SU-DHL-6 (cell line): Measurements from ENCODE around the gene GLIPR1.
A peak's percentile ranks its signal among the peaks of the same experiment; 100 is the strongest.

Experiments
- H2AFZ ChIP-seq: fragments of 200-600 bp; sonication (generic); 2 replicates; pipeline ENCODE4 v1.6.1; 2014; ENCODE audit warnings: low read depth, mild to moderate bottlenecking, moderate library complexity, mixed read lengths, antibody characterized with exemption, low read length; ENCODE audit not compliant: severe bottlenecking
- H3F3A ChIP-seq: fragments of 200-600 bp; shearing (Covaris generic); 2 replicates; pipeline ENCODE4 v1.6.0; 2016; ENCODE audit warnings: antibody characterized with exemption, mild to moderate bottlenecking; ENCODE audit not compliant: insufficient read depth
- H3K27ac ChIP-seq: fragments of 200-600 bp; sonication (generic); 2 replicates; pipeline ENCODE4 v1.5.1; 2016; ENCODE audit warnings: low read depth, mild to moderate bottlenecking, low read length, moderate library complexity, mixed read lengths
- H3K27me3 ChIP-seq: fragments of 200-600 bp; sonication (generic), shearing (Covaris generic); 2 replicates; pipeline ENCODE4 v1.6.0; 2014; ENCODE audit warnings: mild to moderate bottlenecking, low read length
- H3K36me3 ChIP-seq: fragments of 200-600 bp; sonication (generic); 2 replicates; pipeline ENCODE4 v1.6.1; 2014; ENCODE audit warnings: mild to moderate bottlenecking, low read length, mixed read lengths
- H3K4me2 ChIP-seq: fragments of 300-600, 200-600 bp; shearing (Covaris generic), sonication (generic); 2 replicates; pipeline ENCODE4 v1.6.0; 2014; ENCODE audit warnings: low read length, low read depth, mild to moderate bottlenecking; ENCODE audit not compliant: poor library complexity, severe bottlenecking
- H3K4me3 ChIP-seq: fragments of 200-600 bp; sonication (generic); 2 replicates; pipeline ENCODE4 v1.5.1; 2014; ENCODE audit warnings: antibody characterized with exemption, low read length, mild to moderate bottlenecking, mixed read lengths; ENCODE audit not compliant: insufficient read depth, poor library complexity, severe bottlenecking
- H3K79me2 ChIP-seq: fragments of 200-600 bp; sonication (generic); 2 replicates; pipeline ENCODE4 v1.6.1; 2014; ENCODE audit warnings: mild to moderate bottlenecking, low read length, moderate library complexity; ENCODE audit not compliant: insufficient read depth
- H3K9ac ChIP-seq: fragments of 200-600 bp; sonication (generic); 2 replicates; pipeline ENCODE4 v1.7.0; 2014; ENCODE audit warnings: mild to moderate bottlenecking, low read length
- H3K9me2 ChIP-seq: fragments of 200-600 bp; sonication (generic); replicated peaks from 2 replicates; pipeline ENCODE4 v1.6.1; 2014; ENCODE audit warnings: low read length; ENCODE audit not compliant: insufficient read depth
- H3K9me3 ChIP-seq: fragments of 200-600 bp; sonication (generic); 2 replicates; pipeline ENCODE4 v1.6.1; 2014; ENCODE audit warnings: low read length, mixed read lengths; ENCODE audit not compliant: insufficient read depth
- H4K20me1 ChIP-seq: fragments of 200-600 bp; sonication (generic); 2 replicates; pipeline ENCODE4 v1.6.1; 2014; ENCODE audit warnings: low read depth, mild to moderate bottlenecking, antibody characterized with exemption, low read length, moderate library complexity, mixed read lengths
- CTCF ChIP-seq: fragments of 200-600 bp; sonication (generic); IDR thresholded peaks from one replicate; pipeline ENCODE4 v1.5.1; 2017; ENCODE audit warnings: antibody characterized with exemption, mild to moderate bottlenecking, low read length, moderate library complexity; ENCODE audit not compliant: insufficient read depth, poor library complexity, severe bottlenecking
- EZH2phosphoT487 ChIP-seq: fragments of 200-600 bp; sonication (generic), shearing (Covaris generic); conservative IDR thresholded peaks from 2 replicates; pipeline ENCODE4 v1.6.1; 2018; ENCODE audit warnings: mild to moderate bottlenecking, antibody characterized with exemption, low read length, moderate library complexity, mixed read lengths

Gene GLIPR1

DNA sequence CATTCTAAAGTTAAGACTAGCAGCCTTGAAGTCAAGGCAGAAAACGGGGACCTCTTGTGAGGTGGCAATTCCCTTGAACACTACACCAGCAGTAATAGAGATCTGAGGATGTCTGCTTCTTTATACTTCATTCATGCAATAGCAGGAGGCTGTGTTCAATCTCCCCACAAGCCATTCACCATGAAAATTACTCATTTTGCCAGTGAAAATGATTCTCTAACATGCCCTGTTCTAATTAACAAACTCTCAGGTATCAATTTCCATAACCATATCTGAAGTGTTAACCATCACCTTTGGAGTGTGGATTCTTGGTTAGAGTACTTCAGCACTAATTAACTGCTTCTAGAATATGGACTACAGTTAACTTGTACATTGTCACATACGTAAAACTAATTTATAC, 3.4 kb upstream of the GLIPR1 start:
- Histone ChIP-seq H2AFZ (peak overlapping the region; percentile 17), H4K20me1 (no peaks in the 10 kb centered on the region), H3K4me3 (no peak overlapping the region), H3K79me2 (no peaks in the 10 kb centered on the region; the same call in 1 of the 2 replicates), H3K27me3 (no peaks in the 10 kb centered on the region), H3K27ac (no peak overlapping the region), H3K9me2 (no peaks in the 10 kb centered on the region), H3F3A (0 out of 2 replicates have a peak, but pooled peaks cover 3% of the 10 kb centered on the region), H3K9me3 (no peaks in the 10 kb centered on the region), H3K9ac (no peak overlapping the region), H3K36me3 (no peaks in the 10 kb centered on the region), H3K4me2 (no peak overlapping the region)
- no peak for TF ChIP-seq EZH2phosphoT487

DNA sequence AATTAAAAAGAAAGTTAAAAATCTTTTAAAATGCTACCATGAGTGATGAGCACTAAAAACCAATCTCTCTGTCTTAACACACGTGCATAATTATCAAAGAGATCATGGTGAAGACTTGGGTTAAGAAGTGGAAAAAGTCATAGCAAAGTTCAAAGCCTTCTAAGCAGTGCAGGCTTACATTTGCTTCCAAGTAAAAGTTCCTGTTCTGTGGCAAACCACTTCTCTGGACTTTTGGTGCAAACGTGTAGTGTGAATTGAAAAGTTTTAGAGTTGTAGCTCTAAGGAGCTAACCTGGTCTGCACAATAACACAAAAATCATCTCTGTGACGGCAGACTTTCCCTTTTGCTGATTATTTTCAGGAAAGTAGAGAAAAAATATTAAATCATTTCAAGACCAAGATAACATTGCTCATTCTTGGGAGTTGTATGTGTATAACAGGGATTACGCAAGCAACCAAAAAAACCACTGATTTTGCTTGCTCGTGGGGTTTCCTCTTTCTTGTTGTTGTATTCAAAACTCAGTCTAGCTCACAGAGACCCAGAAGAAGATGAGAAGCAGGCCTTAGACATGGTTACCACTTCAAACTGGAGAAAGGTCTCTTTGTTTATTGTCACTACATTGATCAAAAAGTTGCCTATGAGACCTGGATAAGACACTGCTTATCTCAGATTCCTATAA, 2.3 kb upstream of the GLIPR1 start:
- no peaks in the 10 kb centered on the region for H3K27me3 ChIP-seq
- no peak overlapping the region for H3K4me2 ChIP-seq
- H2AFZ ChIP-seq: no peak overlapping the region
- no peak overlapping the region for H3K27ac ChIP-seq
- peaks cover 13% of the 10 kb centered on the region; the same call in 1 of the 2 replicates for H3F3A ChIP-seq
- H3K4me3 ChIP-seq: no peak overlapping the region
- no peak overlapping the region for H3K9ac ChIP-seq
- TF ChIP-seq EZH2phosphoT487 (no peak), CTCF (no peak)
- no peaks in the 10 kb centered on the region for H3K9me2 ChIP-seq
- no peaks in the 10 kb centered on the region for H3K9me3 ChIP-seq
- H3K36me3 ChIP-seq: no peaks in the 10 kb centered on the region
- no peaks in the 10 kb centered on the region; the same call in 1 of the 2 replicates for H3K79me2 ChIP-seq
- no peaks in the 10 kb centered on the region for H4K20me1 ChIP-seq

DNA sequence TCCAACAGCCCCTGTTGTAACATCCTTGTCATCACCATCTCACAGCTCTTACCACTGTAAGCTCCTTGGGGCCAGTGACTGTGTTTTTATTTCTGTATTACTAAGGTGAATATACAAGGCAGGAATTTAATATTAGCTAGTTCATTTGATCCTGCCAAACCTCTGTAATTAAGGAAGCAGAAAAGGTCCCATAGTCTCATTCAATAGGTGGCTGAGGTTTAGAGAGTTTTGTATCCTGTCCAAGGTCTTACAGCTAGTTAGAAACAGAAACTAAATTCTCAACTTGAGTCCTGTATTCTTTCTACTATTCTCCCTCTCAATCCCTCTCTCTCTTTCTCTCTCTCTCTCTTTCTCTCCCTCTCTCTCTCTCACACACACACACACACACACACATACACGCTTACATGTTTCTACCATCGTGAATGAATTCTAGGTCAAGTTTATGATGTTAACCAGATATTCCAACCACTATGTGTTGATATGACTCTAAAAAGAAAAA, 543 bp upstream of the GLIPR1 start:
- H3K79me2 ChIP-seq: no peaks in the 10 kb centered on the region; the same call in 1 of the 2 replicates
- H3K9me3 ChIP-seq: no peaks in the 10 kb centered on the region
- H3K36me3 ChIP-seq: no peaks in the 10 kb centered on the region
- no peaks in the 10 kb centered on the region for H3K27me3 ChIP-seq
- H3F3A ChIP-seq: peaks cover 20% of the 10 kb centered on the region
- peak overlapping the region; percentile 52 for H3K9ac ChIP-seq
- no peak for TF ChIP-seq CTCF
- TF ChIP-seq EZH2phosphoT487: no peak
- peak overlapping the region; percentile 71 for H3K4me2 ChIP-seq
- H3K27ac ChIP-seq: peak overlapping the region; percentile 64
- peak overlapping the region; percentile 48 for H2AFZ ChIP-seq
- no peaks in the 10 kb centered on the region for H4K20me1 ChIP-seq
- H3K9me2 ChIP-seq: no peaks in the 10 kb centered on the region
- H3K4me3 ChIP-seq: peak overlapping the region; percentile 56
